Ovary (tissue), 3 donors: ENCODE measurements around the gene TBX4.

Source experiments
- POLR2A ChIP-seq: fragments of 450-650 bp; IDR thresholded peaks from one replicate; pipeline ENCODE4 v1.6.1; 2017; ENCODE audit warnings: antibody characterized with exemption, mild to moderate bottlenecking, moderate library complexity
- TF ChIP-seq, protein P1 (sequence below), 3 donors: fragments of 450-650 bp in 2 of 3; fragments of 200-600 bp in 1 of 3; IDR thresholded peaks; one replicate each; pipeline versions ENCODE4 v1.5.1 to v1.8.0; 2016 to 2022; ENCODE audit warnings: antibody characterized with exemption in 3 of 3, mild to moderate bottlenecking in 1 of 3
- donor health status: DM: no; HTN: no; CAD: no.

GRCh38 chr17:61487161-61487988, 35.2 kb downstream of the TBX4 start:
- TF ChIP-seq, protein P1, sequence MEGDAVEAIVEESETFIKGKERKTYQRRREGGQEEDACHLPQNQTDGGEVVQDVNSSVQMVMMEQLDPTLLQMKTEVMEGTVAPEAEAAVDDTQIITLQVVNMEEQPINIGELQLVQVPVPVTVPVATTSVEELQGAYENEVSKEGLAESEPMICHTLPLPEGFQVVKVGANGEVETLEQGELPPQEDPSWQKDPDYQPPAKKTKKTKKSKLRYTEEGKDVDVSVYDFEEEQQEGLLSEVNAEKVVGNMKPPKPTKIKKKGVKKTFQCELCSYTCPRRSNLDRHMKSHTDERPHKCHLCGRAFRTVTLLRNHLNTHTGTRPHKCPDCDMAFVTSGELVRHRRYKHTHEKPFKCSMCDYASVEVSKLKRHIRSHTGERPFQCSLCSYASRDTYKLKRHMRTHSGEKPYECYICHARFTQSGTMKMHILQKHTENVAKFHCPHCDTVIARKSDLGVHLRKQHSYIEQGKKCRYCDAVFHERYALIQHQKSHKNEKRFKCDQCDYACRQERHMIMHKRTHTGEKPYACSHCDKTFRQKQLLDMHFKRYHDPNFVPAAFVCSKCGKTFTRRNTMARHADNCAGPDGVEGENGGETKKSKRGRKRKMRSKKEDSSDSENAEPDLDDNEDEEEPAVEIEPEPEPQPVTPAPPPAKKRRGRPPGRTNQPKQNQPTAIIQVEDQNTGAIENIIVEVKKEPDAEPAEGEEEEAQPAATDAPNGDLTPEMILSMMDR (IDR thresholded peaks at IDR 0.05): no peak
- no peak for TF ChIP-seq POLR2A
